Stimulated activated CD8-positive, alpha-beta memory T cell treated with anti-CD3 and anti-CD28 coated beads, Interleukin-15, amount 100 ng/mL, for 24 hours (primary cell): ENCODE measurements around the gene LRRC8A.
"Not testable (repeated sequence)": the region's sequence is repeated elsewhere in the genome, so short reads cannot be mapped to it uniquely, and the experiment has no call there.

Experiments
- DNase-seq: peaks from one replicate; pipeline ENCODE4 v3.0.0-alpha.2; 2020; ENCODE audit warnings: low read depth

Gene LRRC8A

GRCh38 chr9:128881884-128882676 lies at the start of gene LRRC8A, which contains the start of gene KYAT1:
LRRC8A (plus strand) TSS chr9:128882133; CDS start chr9:128907165, 25,032 bp downstream.
KYAT1 (minus strand) TSS chr9:128881950; CDS start chr9:128845405, 36,545 bp downstream.
- peak; percentile 100 for DNase-seq

GRCh38 chr9:128833696-128834095 lies 48.2 kb upstream of the LRRC8A start:
- no peak for DNase-seq

GRCh38 chr9:128835246-128836210 lies 46.4 kb upstream of the LRRC8A start:
- DNase-seq, result no peak

- no peak for DNase-seq
Measured at GRCh38 chr9:128836509-128837145, 45.3 kb upstream of the LRRC8A start.

GRCh38 chr9:128838338-128838737 lies 43.6 kb upstream of the LRRC8A start:
- DNase-seq, result no peak

GRCh38 chr9:128840524-128840923 lies 41.4 kb upstream of the LRRC8A start:
- DNase-seq, result no peak

- no peak for DNase-seq
Measured at GRCh38 chr9:128841694-128842492, 40.0 kb upstream of the LRRC8A start.

- DNase-seq, result not testable (repeated sequence)
Measured at GRCh38 chr9:128843171-128843570, 38.8 kb upstream of the LRRC8A start.

- no peak for DNase-seq
Measured at GRCh38 chr9:128845186-128845931, 36.6 kb upstream of the LRRC8A start.

- DNase-seq, result no peak
Measured at GRCh38 chr9:128846680-128847030, 35.3 kb upstream of the LRRC8A start.

- DNase-seq, result no peak
Measured at GRCh38 chr9:128847803-128848202, 34.1 kb upstream of the LRRC8A start.

- not testable (repeated sequence) for DNase-seq
Measured at GRCh38 chr9:128851024-128851423, 30.9 kb upstream of the LRRC8A start.

DNA sequence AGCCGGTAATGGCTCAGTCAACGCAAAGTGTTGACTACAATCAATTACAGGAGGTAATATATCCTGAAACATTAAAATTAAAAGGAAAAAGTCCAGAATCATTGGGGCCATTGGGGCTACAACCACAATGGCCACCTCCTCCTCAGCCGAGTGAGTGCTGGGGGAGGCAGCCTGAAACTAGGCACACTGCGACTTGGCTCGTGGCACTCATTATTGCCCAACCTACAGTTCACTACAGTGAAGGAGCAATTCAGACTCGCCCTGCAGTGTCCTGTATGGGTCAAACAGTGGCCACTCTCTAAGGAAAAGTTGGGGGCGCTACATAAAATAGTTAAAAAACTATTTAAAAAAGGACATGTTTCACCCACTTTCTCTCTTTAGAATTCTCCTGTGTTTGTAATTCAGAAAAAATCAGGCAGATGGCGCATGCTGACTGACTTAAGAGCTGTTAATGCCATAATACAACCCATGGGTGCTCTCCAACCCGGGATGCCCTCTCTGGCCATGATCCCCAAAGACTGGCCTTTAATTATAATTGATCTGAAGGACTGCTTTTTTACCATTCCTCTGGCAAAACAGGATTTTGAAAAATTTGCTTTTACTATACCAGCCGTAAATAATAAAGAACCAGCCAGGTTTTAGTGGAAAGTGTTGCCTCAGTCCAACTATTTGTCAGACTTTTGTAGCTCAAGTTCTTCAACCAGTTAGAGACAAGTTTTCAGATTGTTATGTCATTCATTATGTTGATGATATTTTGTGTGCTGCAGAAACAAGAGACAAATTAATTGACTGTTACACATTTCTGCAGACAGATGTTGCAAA lies 29.9 kb upstream of the LRRC8A start:
- DNase-seq, result not testable (repeated sequence)

DNA sequence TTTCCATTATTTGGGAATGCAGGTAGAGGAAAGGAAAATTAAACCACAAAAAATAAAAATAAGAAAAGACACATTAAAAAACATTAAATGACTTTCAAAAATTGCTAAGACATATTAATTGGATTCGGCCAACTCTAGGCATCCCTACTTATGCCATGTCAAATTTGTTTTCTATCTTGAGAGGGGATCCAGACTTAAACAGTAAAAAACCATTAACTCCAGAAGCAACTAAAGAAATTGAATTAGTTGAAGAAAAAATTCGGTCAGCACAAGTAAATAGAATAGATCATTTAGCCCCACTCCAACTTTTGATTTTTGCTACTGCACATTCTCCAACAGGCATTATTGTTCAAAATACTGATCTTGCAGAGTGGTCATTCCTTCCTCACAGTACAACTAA lies 29.3 kb upstream of the LRRC8A start:
- not testable (repeated sequence) for DNase-seq

- not testable (repeated sequence) for DNase-seq
Measured at GRCh38 chr9:128854454-128854853, 27.5 kb upstream of the LRRC8A start.

DNA sequence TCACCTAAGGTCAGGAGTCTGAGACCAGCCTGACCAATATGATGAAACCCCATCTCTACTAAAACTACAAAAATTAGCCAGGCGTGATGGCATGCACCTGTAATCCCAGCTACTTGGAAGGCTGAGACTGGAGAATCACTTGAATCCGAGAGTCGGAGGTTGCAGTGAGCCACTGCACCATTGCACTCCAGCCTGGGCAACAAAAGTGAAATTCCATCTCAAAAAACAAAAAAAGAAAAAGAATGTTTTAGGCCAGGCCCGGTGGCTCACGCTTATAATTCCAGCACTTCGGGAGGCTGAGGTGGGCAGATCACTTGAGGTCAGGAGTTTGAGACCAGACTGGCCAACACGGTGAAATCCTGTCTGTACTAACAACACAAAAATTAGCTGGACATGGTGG lies 23.5 kb upstream of the LRRC8A start:
- DNase-seq, result not testable (repeated sequence)

GRCh38 chr9:128860937-128861336 lies 21.0 kb upstream of the LRRC8A start:
- no peak for DNase-seq

- no peak for DNase-seq
Measured at GRCh38 chr9:128861501-128861900, 20.4 kb upstream of the LRRC8A start.

GRCh38 chr9:128862401-128862851 lies 19.5 kb upstream of the LRRC8A start:
- DNase-seq, result no peak

GRCh38 chr9:128863647-128864046 lies 18.3 kb upstream of the LRRC8A start:
- DNase-seq, result peak; percentile 84
